Naive thymus-derived CD4-positive, alpha-beta T cell (primary cell): Measurements from ENCODE around the gene LUZP4. TPM values are rescaled to one million over a fixed set of nuclear protein-coding genes. Genes with fewer than 3 reads are reported as not detected.

Experiments used
- ATAC-seq: fragments of 150-1000 bp; cut with Tn5 transposase; 2 replicates; pipeline ENCODE4 v1.10.0; 2021; ENCODE audit warnings: mild to moderate bottlenecking, moderate library complexity
- CTCF ChIA-PET: fragments of 350-600 bp; sonication (Branson Sonifier 250); formaldehyde crosslinking; loops from one replicate; lab custom pipeline; 2021; ENCODE audit warnings: antibody characterized with exemption; lab: Charles Lee
- POLR2A ChIA-PET: fragments of 350-600 bp; sonication (Branson Sonifier 250); formaldehyde crosslinking; loops from one replicate; lab custom pipeline; 2021; ENCODE audit warnings: antibody characterized with exemption, inconsistent platforms; lab: Charles Lee
- DNase-seq, 9 donors: peaks; one replicate each; pipeline versions ENCODE4 v3.0.0 to v3.0.0-alpha.2; 2020 to 2022; ENCODE audit warnings: mixed read lengths in 1 of 9
- H3K27ac ChIP-seq: one replicate; pipeline ENCODE4 v1.7.0; 2013; ENCODE audit warnings: mild to moderate bottlenecking, low read depth, low read length, moderate library complexity
- H3K27me3 ChIP-seq, 2 donors: one replicate each; pipeline ENCODE4 v1.7.0; 2013; ENCODE audit warnings: low read length in 2 of 2, mild to moderate bottlenecking in 2 of 2, moderate library complexity in 2 of 2; ENCODE audit not compliant: control insufficient read depth in 2 of 2, insufficient read depth in 2 of 2
- H3K36me3 ChIP-seq, 3 experiments: 1 replicate in 2 of 3; 2 replicates in 1 of 3; pipeline ENCODE4 v1.7.0; 2013; ENCODE audit warnings: low read length in 3 of 3, mild to moderate bottlenecking in 3 of 3, moderate library complexity in 1 of 3; ENCODE audit not compliant: insufficient read depth in 3 of 3, control insufficient read depth in 2 of 3
- H3K4me1 ChIP-seq, 2 donors: one replicate each; pipeline ENCODE4 v1.7.0; 2013; ENCODE audit warnings: low read length in 2 of 2, mild to moderate bottlenecking in 2 of 2, moderate library complexity in 1 of 2; ENCODE audit not compliant: control insufficient read depth in 2 of 2, insufficient read depth in 2 of 2
- H3K4me3 ChIP-seq: 2 replicates; pipeline ENCODE4 v1.7.0; 2013; ENCODE audit warnings: mild to moderate bottlenecking, low read length
- H3K9me3 ChIP-seq, 3 experiments: 1 replicate in 2 of 3; 2 replicates in 1 of 3; pipeline ENCODE4 v1.7.0; 2013; ENCODE audit warnings: low read length in 3 of 3; ENCODE audit not compliant: control insufficient read depth in 2 of 3
- H3K27ac Mint-ChIP-seq, 9 donors: one replicate each; pipeline ENCODE4 v1.8.0; 2020 to 2022; ENCODE audit warnings: mixed read lengths in 9 of 9, mild to moderate bottlenecking in 8 of 9, moderate library complexity in 5 of 9, inconsistent platforms in 2 of 9
- H3K27me3 Mint-ChIP-seq, 5 donors: one replicate each; pipeline ENCODE4 v1.8.0; 2021 to 2022; ENCODE audit warnings: mixed read lengths in 5 of 5, mild to moderate bottlenecking in 1 of 5
- H3K36me3 Mint-ChIP-seq, 5 donors: one replicate each; pipeline ENCODE4 v1.8.0; 2020 to 2022; ENCODE audit warnings: mixed read lengths in 5 of 5, mild to moderate bottlenecking in 3 of 5, inconsistent platforms in 1 of 5
- H3K4me1 Mint-ChIP-seq, 7 donors: one replicate each; pipeline ENCODE4 v1.8.0; 2020 to 2022; ENCODE audit warnings: mixed read lengths in 7 of 7, mild to moderate bottlenecking in 3 of 7, inconsistent platforms in 1 of 7
- H3K4me3 Mint-ChIP-seq, 10 donors: one replicate each; pipeline ENCODE4 v1.8.0; 2020 to 2022; ENCODE audit warnings: mild to moderate bottlenecking in 10 of 10, mixed read lengths in 10 of 10, moderate library complexity in 6 of 10, inconsistent platforms in 2 of 10
- H3K9me3 Mint-ChIP-seq, 11 donors: one replicate each; pipeline ENCODE4 v1.8.0; 2020 to 2022; ENCODE audit warnings: mixed read lengths in 11 of 11, mild to moderate bottlenecking in 4 of 11, inconsistent platforms in 1 of 11, moderate library complexity in 1 of 11
- intact Hi-C, 2 donors: fragments of 100-400 bp; cut with micrococcal nuclease; formaldehyde crosslinking; loops; one replicate each; pipeline ENCODE4 v1.15.1; 2023
- polyA plus RNA-seq, 2 donors: library from polyadenylated mRNA; unstranded; fragments of 300-500 nt; fragmentation: Illumina TruSeq; gene quantifications; one replicate each; pipeline ENCODE4 v1.2.3, GENCODE V29; 2021
- total RNA-seq, 6 experiments: library from RNA in 5 of 6; stranded (reverse) in 5 of 6; gene quantifications; 1 replicate in 5 of 6; 2 replicates in 1 of 6; pipeline ENCODE4 v1.2.3 and lab custom pipeline; 2021 to 2026

Gene LUZP4, protein sequence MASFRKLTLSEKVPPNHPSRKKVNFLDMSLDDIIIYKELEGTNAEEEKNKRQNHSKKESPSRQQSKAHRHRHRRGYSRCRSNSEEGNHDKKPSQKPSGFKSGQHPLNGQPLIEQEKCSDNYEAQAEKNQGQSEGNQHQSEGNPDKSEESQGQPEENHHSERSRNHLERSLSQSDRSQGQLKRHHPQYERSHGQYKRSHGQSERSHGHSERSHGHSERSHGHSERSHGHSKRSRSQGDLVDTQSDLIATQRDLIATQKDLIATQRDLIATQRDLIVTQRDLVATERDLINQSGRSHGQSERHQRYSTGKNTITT
- total RNA-seq (not detected), polyA plus RNA-seq (not detected), total RNA-seq (lab: John Stamatoyannopoulos, UW) (not detected)

DNA sequence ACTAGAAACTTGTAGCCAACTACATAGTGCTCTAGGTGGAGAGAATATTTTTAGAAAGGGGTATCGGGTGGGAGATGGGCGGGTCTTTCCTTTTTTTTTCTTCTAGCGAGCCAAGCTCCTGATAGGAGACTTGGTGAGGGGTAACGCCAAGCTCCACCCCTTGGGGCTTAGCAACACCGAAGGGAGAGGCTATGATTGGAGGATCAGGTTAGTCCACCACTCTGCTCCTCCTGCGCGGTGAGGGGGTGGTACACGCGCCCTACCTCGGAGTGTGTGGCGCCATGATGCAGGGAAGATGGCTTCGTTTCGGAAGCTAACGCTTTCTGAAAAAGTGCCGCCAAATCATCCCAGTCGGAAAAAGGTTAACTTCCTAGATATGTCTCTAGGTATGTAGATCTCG lies at the start of gene LUZP4:
LUZP4 (plus strand) TSS at position 251 of the 400 bp plus-strand sequence; CDS start at position 296, 45 bp downstream.
- ChIA-PET CTCF (no interaction called here), POLR2A (no interaction called here)
- ATAC-seq (no peak), DNase-seq (no peak)
- Mint-ChIP-seq H3K36me3 (no peaks in the 10 kb centered on the region), H3K27me3 (no peaks in the 10 kb centered on the region), H3K27ac (no peak within 1 kb of the TSS), H3K9me3 (peaks cover 0 to 4% (median 0%) of the 10 kb centered on the region in 11 donors), H3K4me1 (peaks cover 0 to 2% (median 0%) of the 10 kb centered on the region in 7 donors), H3K4me3 (no peak within 1 kb of the TSS)
- H3K4me3 ChIP-seq: no peak within 1 kb of the TSS
- H3K27ac ChIP-seq: no peak within 1 kb of the TSS
- H3K36me3 ChIP-seq: no peaks in the 10 kb centered on the region
- no peaks in the 10 kb centered on the region for H3K9me3 ChIP-seq
- intact Hi-C loops: no loop called here
- H3K4me1 ChIP-seq: no peaks in the 10 kb centered on the region
- H3K27me3 ChIP-seq: no peaks in the 10 kb centered on the region

DNA sequence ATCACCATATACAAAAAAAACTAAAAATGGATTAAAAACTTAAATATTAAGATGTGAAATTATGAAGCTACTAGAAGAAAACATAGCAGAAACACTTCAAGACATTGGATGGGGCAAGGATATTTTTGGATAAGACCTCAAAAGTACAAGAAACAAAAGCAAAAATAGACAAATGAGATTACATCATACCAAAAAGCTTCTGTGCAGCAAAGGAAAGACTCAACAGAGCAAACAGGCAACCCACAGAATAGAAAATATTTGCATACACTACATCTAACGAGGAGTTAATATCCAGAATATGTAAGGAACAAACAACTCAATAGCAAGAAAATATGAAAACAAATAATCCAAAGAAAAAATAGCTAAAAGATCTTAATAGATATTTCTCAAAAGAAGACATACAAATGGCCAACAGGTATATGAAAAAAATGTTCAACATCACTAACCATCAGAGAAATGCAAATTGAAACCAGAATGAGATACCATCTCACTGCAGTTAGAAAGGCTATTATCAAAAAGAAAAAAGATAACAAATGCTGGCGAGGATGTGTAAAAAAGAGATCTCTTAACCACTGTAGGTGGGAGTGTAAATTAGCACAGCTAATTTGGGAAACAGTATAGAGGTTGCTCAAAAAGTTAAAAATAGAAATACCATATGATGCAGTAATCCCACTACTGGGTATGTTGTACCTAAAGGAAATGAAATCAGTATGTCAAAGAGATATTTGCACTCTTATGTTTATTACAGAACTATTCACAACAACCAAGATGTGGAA lies 37.9 kb upstream of the LUZP4 start:
- Histone ChIP-seq H3K27me3 (no peaks in the 10 kb centered on the region), H3K36me3 (no peaks in the 10 kb centered on the region), H3K27ac (no peak overlapping the region), H3K9me3 (no peaks in the 10 kb centered on the region), H3K4me1 (no peaks in the 10 kb centered on the region), H3K4me3 (no peak overlapping the region)
- CTCF ChIA-PET: no interaction called here
- Mint-ChIP-seq H3K9me3 (peaks cover 0 to under 1% (median 0%) of the 10 kb centered on the region in 11 donors), H3K4me1 (no peaks in the 10 kb centered on the region), H3K27ac (no peak overlapping the region), H3K36me3 (no peaks in the 10 kb centered on the region), H3K4me3 (no peak overlapping the region), H3K27me3 (no peaks in the 10 kb centered on the region)
- POLR2A ChIA-PET: no interaction called here
- ATAC-seq (no peak), DNase-seq (no peak)
- intact Hi-C loops: no loop called here

DNA sequence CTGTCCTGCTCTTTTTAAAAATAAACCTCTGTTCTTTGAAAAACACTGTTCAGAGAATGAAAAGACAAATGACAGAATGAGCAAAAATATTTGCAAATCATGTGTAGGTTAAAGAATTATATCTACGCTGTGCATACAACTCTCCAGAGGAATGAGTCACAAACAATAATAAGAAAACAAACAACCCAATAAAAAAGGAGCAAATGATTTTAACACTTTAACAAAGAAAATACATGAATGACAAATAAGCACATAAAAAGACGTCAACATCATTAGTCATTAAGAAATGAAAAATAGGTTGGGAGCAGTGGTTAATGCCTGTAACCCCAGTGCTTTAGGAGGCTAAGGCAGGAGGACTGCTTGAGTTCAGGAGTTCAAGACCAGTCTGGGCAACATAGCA lies 34.5 kb upstream of the LUZP4 start:
- Mint-ChIP-seq H3K27ac (no peak overlapping the region), H3K4me3 (no peak overlapping the region), H3K36me3 (no peaks in the 10 kb centered on the region), H3K27me3 (peaks cover 0 to 4% (median 0%) of the 10 kb centered on the region in 5 donors), H3K4me1 (no peaks in the 10 kb centered on the region), H3K9me3 (peaks cover 0 to 4% (median 0%) of the 10 kb centered on the region in 11 donors)
- H3K27me3 ChIP-seq: no peaks in the 10 kb centered on the region
- ChIA-PET POLR2A (no interaction called here), CTCF (no interaction called here)
- ATAC-seq (no peak), DNase-seq (no peak)
- no peaks in the 10 kb centered on the region for H3K9me3 ChIP-seq
- intact Hi-C loops: no loop called here
- no peaks in the 10 kb centered on the region for H3K36me3 ChIP-seq
- no peak overlapping the region for H3K27ac ChIP-seq
- H3K4me3 ChIP-seq: no peak overlapping the region
- H3K4me1 ChIP-seq: no peaks in the 10 kb centered on the region

DNA sequence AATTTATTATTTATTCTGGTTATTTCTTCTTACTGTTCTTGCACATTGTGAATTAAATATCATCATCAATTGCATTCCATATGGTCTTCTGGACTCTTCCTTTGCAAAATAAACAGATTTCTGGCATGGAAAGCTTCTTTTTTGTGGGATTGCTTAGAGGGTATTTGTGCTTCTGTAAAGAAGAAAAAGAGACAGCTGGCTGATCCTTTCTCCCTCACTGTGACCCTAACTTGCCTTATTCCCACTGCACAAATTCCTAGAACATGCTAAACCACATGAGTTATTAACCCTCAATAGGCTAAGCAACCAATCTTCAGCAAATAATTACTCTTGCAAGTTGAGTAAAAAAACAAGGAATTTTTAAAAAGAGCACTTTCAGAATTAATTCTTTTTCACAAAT lies 31.8 kb upstream of the LUZP4 start:
- H3K36me3 ChIP-seq: no peaks in the 10 kb centered on the region
- Mint-ChIP-seq H3K9me3 (peaks cover 0 to 8% (median 0%) of the 10 kb centered on the region in 11 donors), H3K27ac (no peak overlapping the region), H3K4me3 (no peak overlapping the region), H3K4me1 (no peaks in the 10 kb centered on the region), H3K27me3 (peaks cover 0 to 4% (median 0%) of the 10 kb centered on the region in 5 donors), H3K36me3 (no peaks in the 10 kb centered on the region)
- intact Hi-C loops: no loop called here
- DNase-seq (no peak), ATAC-seq (no peak)
- H3K27me3 ChIP-seq: no peaks in the 10 kb centered on the region
- no peaks in the 10 kb centered on the region for H3K9me3 ChIP-seq
- no peak overlapping the region for H3K4me3 ChIP-seq
- POLR2A ChIA-PET: no interaction called here
- no peak overlapping the region for H3K27ac ChIP-seq
- CTCF ChIA-PET: no interaction called here
- H3K4me1 ChIP-seq: no peaks in the 10 kb centered on the region

DNA sequence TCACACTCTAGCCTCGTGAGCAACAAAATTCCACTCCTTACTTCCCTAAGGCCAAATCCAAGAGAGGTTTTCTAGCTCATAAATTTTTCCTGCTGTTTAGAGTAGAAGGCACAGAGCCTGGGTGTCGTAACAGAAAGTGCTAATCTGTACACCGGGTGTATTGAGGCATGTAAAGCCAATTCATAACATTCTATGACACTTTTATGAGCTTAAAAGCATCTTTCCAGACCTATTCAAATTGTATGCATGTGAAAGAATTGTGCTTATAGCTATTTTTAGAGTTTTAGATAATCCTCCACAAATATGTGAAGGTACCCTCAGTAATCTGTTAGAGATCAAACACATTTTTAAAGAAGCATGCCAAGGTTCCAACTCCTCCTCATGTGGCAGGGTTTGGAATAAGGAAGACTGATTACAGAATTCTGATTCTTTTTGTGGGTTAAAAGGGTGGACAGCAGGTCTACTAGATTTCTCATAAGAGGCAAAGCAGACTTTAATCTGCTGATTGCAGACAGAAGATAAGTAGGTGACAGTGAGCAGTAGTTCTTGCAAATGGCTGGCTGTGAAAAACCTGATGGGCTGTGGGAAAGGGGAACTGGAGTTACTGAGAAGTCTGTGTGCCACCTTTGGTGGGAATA lies 30.2 kb upstream of the LUZP4 start:
- no peaks in the 10 kb centered on the region for H3K4me1 ChIP-seq
- Mint-ChIP-seq H3K9me3 (peaks cover 0 to 8% (median 0%) of the 10 kb centered on the region in 11 donors), H3K27me3 (peaks cover 0 to 4% (median 0%) of the 10 kb centered on the region in 5 donors), H3K36me3 (no peaks in the 10 kb centered on the region), H3K4me1 (no peaks in the 10 kb centered on the region), H3K27ac (no peak overlapping the region), H3K4me3 (no peak overlapping the region)
- DNase-seq (no peak), ATAC-seq (no peak)
- ChIA-PET CTCF (no interaction called here), POLR2A (no interaction called here)
- H3K4me3 ChIP-seq: no peak overlapping the region
- no peaks in the 10 kb centered on the region for H3K9me3 ChIP-seq
- no peak overlapping the region for H3K27ac ChIP-seq
- no peaks in the 10 kb centered on the region for H3K36me3 ChIP-seq
- H3K27me3 ChIP-seq: no peaks in the 10 kb centered on the region
- intact Hi-C loops: no loop called here

DNA sequence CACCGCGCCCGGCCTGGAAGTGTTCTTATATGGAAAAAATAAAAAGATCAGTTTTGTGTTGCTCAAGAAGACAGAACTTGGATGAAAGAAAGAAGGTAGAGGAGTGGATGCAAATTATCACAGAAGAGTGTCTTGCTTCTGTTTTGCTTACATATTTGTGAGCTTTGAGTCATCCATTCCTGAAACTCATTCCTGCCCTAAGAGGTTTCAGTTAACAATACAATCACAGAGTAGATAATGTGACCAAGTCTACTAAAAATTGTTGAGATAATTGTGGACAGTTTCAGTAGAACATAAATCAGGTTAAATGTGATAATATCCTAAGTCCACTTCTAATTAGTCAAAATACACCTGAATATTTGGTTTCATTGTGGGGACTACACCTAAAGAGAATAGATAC lies 29.2 kb upstream of the LUZP4 start:
- no peak overlapping the region for H3K4me3 Mint-ChIP-seq
- H3K27ac Mint-ChIP-seq: no peak overlapping the region
- ChIA-PET POLR2A (no interaction called here), CTCF (interaction anchor here (0.7 kb wide), 1 partner anchor 18 kb away, joined by 3 read pairs; no protein-coding TSS in a partner anchor)
- Histone ChIP-seq H3K9me3 (no peaks in the 10 kb centered on the region), H3K27me3 (no peaks in the 10 kb centered on the region), H3K27ac (no peak overlapping the region), H3K4me1 (no peaks in the 10 kb centered on the region), H3K4me3 (no peak overlapping the region), H3K36me3 (no peaks in the 10 kb centered on the region)
- no peaks in the 10 kb centered on the region for H3K4me1 Mint-ChIP-seq
- H3K9me3 Mint-ChIP-seq: peaks cover 0 to 8% (median 0%) of the 10 kb centered on the region in 11 donors
- intact Hi-C loops: no loop called here
- ATAC-seq: no peak
- DNase-seq: no peak
- no peaks in the 10 kb centered on the region for H3K36me3 Mint-ChIP-seq
- peaks cover 0 to 4% (median 0%) of the 10 kb centered on the region in 5 donors for H3K27me3 Mint-ChIP-seq
